ENCODE results near the gene ESR2. TPM values are rescaled to one million over a fixed set of nuclear protein-coding genes. Genes with fewer than 3 reads are reported as not detected.

Gene ESR2
- total and polyA plus RNA-seq, 4 donors: 0.01 to 0.28 (median 0.09) TPM

- Histone ChIP-seq H3K9me3 (ENCODE audit: control insufficient read depth in 4 of 4, low read length in 3 of 4) (no peaks in the 10 kb centered on the region), H3K4me1 (ENCODE audit: control insufficient read depth in 4 of 4, insufficient read depth in 4 of 4, low read length in 3 of 4) (no peaks in the 10 kb centered on the region), H3K4me3 (ENCODE audit: low read depth in 1 of 3, low read length in 3 of 3) (no peak overlapping the region), H3K36me3 (ENCODE audit: control insufficient read depth in 4 of 4, insufficient read depth in 3 of 4, low read depth in 1 of 4, low read length in 3 of 4) (no peaks in the 10 kb centered on the region), H3K27me3 (ENCODE audit: control insufficient read depth in 4 of 4, insufficient read depth in 4 of 4, low read length in 3 of 4) (no peaks in the 10 kb centered on the region), H3K9ac (ENCODE audit: low read depth in 1 of 2, low read length in 2 of 2) (no peak overlapping the region), H3K27ac (ENCODE audit: low read depth in 1 of 2, low read length in 2 of 2) (no peak overlapping the region)
- no peak for TF ChIP-seq ATF3 (IDR thresholded peaks at IDR 0.05)
- no peak for TF ChIP-seq SP1 (IDR thresholded peaks at IDR 0.05)
- TF ChIP-seq RAD21 (IDR thresholded peaks at IDR 0.05): no peak
- no peak for TF ChIP-seq ZBTB33 (IDR thresholded peaks at IDR 0.05)
- TF ChIP-seq HNF4G (IDR thresholded peaks at IDR 0.05): no peak
- no peak for TF ChIP-seq YY1 (IDR thresholded peaks at IDR 0.05)
- TF ChIP-seq CTCF (IDR thresholded peaks at IDR 0.05; ENCODE audit: low read depth, low read length, missing input control): no peak
- no peak for TF ChIP-seq FOXA1 (IDR thresholded peaks at IDR 0.05)
- TF ChIP-seq REST (IDR thresholded peaks at IDR 0.05): no peak
- TF ChIP-seq FOXA2 (IDR thresholded peaks at IDR 0.05): no peak
- no peak for TF ChIP-seq RXRA (IDR thresholded peaks at IDR 0.05)
- WGBS: 59% methylated on average over 2 of the region's 2 CpGs
- DNase-seq (ENCODE audit: low spot score): no peak
These were observed 27.9 kb downstream of the ESR2 start for GRCh38 chr14:64266239-64266638.

GRCh38 chr14:64265222-64265621, 28.9 kb downstream of the ESR2 start:
- Histone ChIP-seq H3K9me3 (ENCODE audit: control insufficient read depth in 4 of 4, low read length in 3 of 4) (no peaks in the 10 kb centered on the region), H3K27me3 (ENCODE audit: control insufficient read depth in 4 of 4, insufficient read depth in 4 of 4, low read length in 3 of 4) (no peaks in the 10 kb centered on the region), H3K9ac (ENCODE audit: low read depth in 1 of 2, low read length in 2 of 2) (no peak overlapping the region), H3K36me3 (ENCODE audit: control insufficient read depth in 4 of 4, insufficient read depth in 3 of 4, low read depth in 1 of 4, low read length in 3 of 4) (no peaks in the 10 kb centered on the region), H3K4me1 (ENCODE audit: control insufficient read depth in 4 of 4, insufficient read depth in 4 of 4, low read length in 3 of 4) (no peaks in the 10 kb centered on the region), H3K4me3 (ENCODE audit: low read depth in 1 of 3, low read length in 3 of 3) (no peak overlapping the region), H3K27ac (ENCODE audit: low read depth in 1 of 2, low read length in 2 of 2) (no peak overlapping the region)
- no peak for DNase-seq (ENCODE audit: low spot score)
- WGBS: 96% methylated on average over 1 of the region's 1 CpG
- TF ChIP-seq NR2F2 (IDR thresholded peaks at IDR 0.05): no peak
- TF ChIP-seq GABPA (IDR thresholded peaks at IDR 0.05 in 1 of 2, conservative IDR thresholded peaks at IDR 0.05 in 1 of 2): no peak
- no peak for TF ChIP-seq FOXA2 (IDR thresholded peaks at IDR 0.05)
- TF ChIP-seq HNF4G (IDR thresholded peaks at IDR 0.05): no peak
- TF ChIP-seq EGR1 (IDR thresholded peaks at IDR 0.05; ENCODE audit: low read depth in 2 of 2): no peak
- TF ChIP-seq RXRA (IDR thresholded peaks at IDR 0.05): no peak
- TF ChIP-seq REST (IDR thresholded peaks at IDR 0.05): no peak

All from liver (tissue), 9 donors.